Central memory CD8-positive, alpha-beta T cell (primary cell): Measurements from ENCODE around the gene HSPB7.
A peak's percentile ranks its signal among the peaks of the same experiment; 100 is the strongest.
"Not testable (repeated sequence)": the region's sequence is repeated elsewhere in the genome, so short reads cannot be mapped to it uniquely, and the experiment has no call there.

ENCODE experiments used
- ATAC-seq: fragments of 150-1000 bp; cut with Tn5 transposase; replicated peaks from 2 replicates; pipeline ENCODE4 v1.10.0; 2022; ENCODE audit warnings: mild to moderate bottlenecking, moderate FRiP score, moderate number of reproducible peaks; ENCODE audit not compliant: poor library complexity, severe bottlenecking; ENCODE audit errors: extremely low read depth
- DNase-seq, 2 donors: peaks; one replicate each; pipeline ENCODE4 v3.0.0; 2021; ENCODE audit warnings: low spot score in 2 of 2
- H3K27ac Mint-ChIP-seq: one replicate; pipeline ENCODE4 v1.8.0; 2022; ENCODE audit warnings: low read depth, mild to moderate bottlenecking, moderate library complexity, mixed read lengths
- H3K27me3 Mint-ChIP-seq: one replicate; pipeline ENCODE4 v1.8.0; 2022; ENCODE audit warnings: mixed read lengths
- H3K36me3 Mint-ChIP-seq: one replicate; pipeline ENCODE4 v1.8.0; 2022; ENCODE audit warnings: mild to moderate bottlenecking, moderate library complexity, mixed read lengths; ENCODE audit not compliant: insufficient read depth
- H3K4me1 Mint-ChIP-seq: one replicate; pipeline ENCODE4 v1.8.0; 2022; ENCODE audit warnings: mixed read lengths
- H3K4me3 Mint-ChIP-seq: one replicate; pipeline ENCODE4 v1.8.0; 2022; ENCODE audit warnings: mild to moderate bottlenecking, moderate library complexity, mixed read lengths
- H3K9me3 Mint-ChIP-seq: one replicate; pipeline ENCODE4 v1.8.0; 2022; ENCODE audit warnings: mixed read lengths

HSPB7 gene

GRCh38 chr1:16057314-16057915 is 39.6 kb upstream of the HSPB7 start:
- ATAC-seq, H3K4me3 Mint-ChIP-seq, H3K9me3 Mint-ChIP-seq, H3K27ac Mint-ChIP-seq, H3K27me3 Mint-ChIP-seq, H3K36me3 Mint-ChIP-seq, DNase-seq, H3K4me1 Mint-ChIP-seq: not testable (repeated sequence)

- H3K4me1 Mint-ChIP-seq, H3K27ac Mint-ChIP-seq, ATAC-seq, H3K9me3 Mint-ChIP-seq, DNase-seq, H3K36me3 Mint-ChIP-seq, H3K27me3 Mint-ChIP-seq, H3K4me3 Mint-ChIP-seq: not testable (repeated sequence)
Observed at GRCh38 chr1:16056521-16056912, 38.7 kb upstream of the HSPB7 start.

GRCh38 chr1:16055613-16056520 is 38.0 kb upstream of the HSPB7 start:
- H3K27ac Mint-ChIP-seq, result no peak overlapping the region
- H3K27me3 Mint-ChIP-seq, result peaks cover 15% of the 10 kb centered on the region
- H3K36me3 Mint-ChIP-seq, result no peaks in the 10 kb centered on the region
- DNase-seq, result peak; percentile 68 to 78
- peak; percentile 87 for ATAC-seq
- no peak overlapping the region for H3K4me3 Mint-ChIP-seq
- H3K4me1 Mint-ChIP-seq, result peaks cover 7% of the 10 kb centered on the region
- H3K9me3 Mint-ChIP-seq, result no peaks in the 10 kb centered on the region

GRCh38 chr1:16054598-16055540 is 37.0 kb upstream of the HSPB7 start:
- H3K27ac Mint-ChIP-seq, result no peak overlapping the region
- no peaks in the 10 kb centered on the region for H3K9me3 Mint-ChIP-seq
- H3K4me3 Mint-ChIP-seq, result no peak overlapping the region
- no peak for DNase-seq
- ATAC-seq, result no peak
- peaks cover 7% of the 10 kb centered on the region for H3K4me1 Mint-ChIP-seq
- H3K36me3 Mint-ChIP-seq, result no peaks in the 10 kb centered on the region
- peaks cover 25% of the 10 kb centered on the region for H3K27me3 Mint-ChIP-seq

GRCh38 chr1:16053781-16054502 is 36.1 kb upstream of the HSPB7 start:
- H3K9me3 Mint-ChIP-seq, result no peaks in the 10 kb centered on the region
- no peak for ATAC-seq
- DNase-seq, result no peak
- H3K36me3 Mint-ChIP-seq, result no peaks in the 10 kb centered on the region
- no peak overlapping the region for H3K27ac Mint-ChIP-seq
- H3K4me3 Mint-ChIP-seq, result no peak overlapping the region
- H3K27me3 Mint-ChIP-seq, result peaks cover 32% of the 10 kb centered on the region
- H3K4me1 Mint-ChIP-seq, result peaks cover 7% of the 10 kb centered on the region

GRCh38 chr1:16051949-16052348 is 34.1 kb upstream of the HSPB7 start:
- not testable (repeated sequence) for ATAC-seq, H3K27ac Mint-ChIP-seq, DNase-seq, H3K9me3 Mint-ChIP-seq, H3K4me3 Mint-ChIP-seq, H3K4me1 Mint-ChIP-seq, H3K36me3 Mint-ChIP-seq
- peaks cover 42% of the 10 kb centered on the region for H3K27me3 Mint-ChIP-seq

- Mint-ChIP-seq H3K9me3 (no peaks in the 10 kb centered on the region), H3K27me3 (peaks cover 52% of the 10 kb centered on the region), H3K4me3 (no peak overlapping the region), H3K4me1 (peaks cover 3% of the 10 kb centered on the region), H3K36me3 (no peaks in the 10 kb centered on the region), H3K27ac (no peak overlapping the region)
- ATAC-seq (no peak), DNase-seq (no peak)
Observed at GRCh38 chr1:16051039-16051438, 33.2 kb upstream of the HSPB7 start.

DNA sequence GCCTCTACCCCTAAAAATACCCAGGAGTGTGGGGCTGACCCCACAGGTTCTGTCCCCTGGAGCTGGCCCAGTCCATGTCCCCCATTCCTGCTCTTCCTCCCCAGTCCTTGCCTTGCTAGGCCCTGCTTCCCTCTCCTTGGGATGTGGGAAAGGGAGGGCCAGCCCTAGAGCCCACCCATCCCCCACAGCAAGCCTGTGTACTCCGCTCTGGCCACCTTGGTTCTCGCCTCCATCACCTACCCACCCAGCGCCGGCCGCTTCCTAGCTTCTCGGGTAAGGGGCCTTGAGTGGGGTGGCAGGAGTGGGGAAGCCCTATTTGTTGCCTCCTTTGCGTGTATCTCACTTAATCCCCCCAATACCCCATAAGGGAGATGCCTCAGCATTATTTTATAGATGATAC is 32.5 kb upstream of the HSPB7 start:
- DNase-seq (no peak), ATAC-seq (no peak)
- H3K9me3 Mint-ChIP-seq, result no peaks in the 10 kb centered on the region
- H3K4me1 Mint-ChIP-seq, result no peaks in the 10 kb centered on the region
- H3K36me3 Mint-ChIP-seq, result no peaks in the 10 kb centered on the region
- no peak overlapping the region for H3K27ac Mint-ChIP-seq
- H3K4me3 Mint-ChIP-seq, result no peak overlapping the region
- H3K27me3 Mint-ChIP-seq, result peaks cover 54% of the 10 kb centered on the region

GRCh38 chr1:16048573-16049189 is 30.8 kb upstream of the HSPB7 start:
- no peaks in the 10 kb centered on the region for H3K9me3 Mint-ChIP-seq
- no peaks in the 10 kb centered on the region for H3K4me1 Mint-ChIP-seq
- H3K4me3 Mint-ChIP-seq, result peak overlapping the region; percentile 18
- ATAC-seq, result no peak
- no peak for DNase-seq
- H3K27ac Mint-ChIP-seq, result no peak overlapping the region
- H3K36me3 Mint-ChIP-seq, result no peaks in the 10 kb centered on the region
- peaks cover 64% of the 10 kb centered on the region for H3K27me3 Mint-ChIP-seq

GRCh38 chr1:16047791-16048475 is 30.1 kb upstream of the HSPB7 start:
- no peak for DNase-seq
- ATAC-seq, result no peak

GRCh38 chr1:16046842-16047241 is 29.0 kb upstream of the HSPB7 start:
- H3K4me3 Mint-ChIP-seq, result no peak overlapping the region
- H3K4me1 Mint-ChIP-seq, result no peaks in the 10 kb centered on the region
- DNase-seq (no peak), ATAC-seq (no peak)
- no peak overlapping the region for H3K27ac Mint-ChIP-seq
- no peaks in the 10 kb centered on the region for H3K9me3 Mint-ChIP-seq
- H3K27me3 Mint-ChIP-seq, result peaks cover 69% of the 10 kb centered on the region
- H3K36me3 Mint-ChIP-seq, result no peaks in the 10 kb centered on the region

More at GRCh38 chr1:16047791-16048475, 30.1 kb upstream of the HSPB7 start:
- Mint-ChIP-seq H3K27ac (no peak overlapping the region), H3K36me3 (no peaks in the 10 kb centered on the region), H3K4me1 (no peaks in the 10 kb centered on the region), H3K9me3 (no peaks in the 10 kb centered on the region), H3K27me3 (peaks cover 70% of the 10 kb centered on the region), H3K4me3 (peak overlapping the region; percentile 20)
